GM12878 (cell line): ENCODE measurements around the gene FHL1. TPM values are rescaled to one million over a fixed set of nuclear protein-coding genes. Genes with fewer than 3 reads are reported as not detected.

Source experiments
- ATAC-seq: fragments of 200-7000 bp; cut with Tn5 transposase; 3 replicates; pipeline ENCODE4 v1.9.1; 2020; ENCODE audit warnings: mild to moderate bottlenecking, moderate library complexity
- BruUV-seq: library from RNA; stranded (reverse); fragments of 400-500 nt; replicated peaks from 2 replicates; lab custom pipeline; 2021; lab: Mats Ljungman, UMichigan
- CTCF ChIA-PET: fragments of 300-600 bp; sonication (Branson Sonifier 250); formaldehyde crosslinking; extraction: SDS; loops from one replicate; lab custom pipeline; 2021; ENCODE audit warnings: inconsistent platforms; lab: Yijun Ruan, JAX
- POLR2A ChIA-PET: fragments of 350-600 bp; formaldehyde crosslinking; extraction: SDS; loops from one replicate; lab custom pipeline; 2021; ENCODE audit warnings: inconsistent platforms; lab: Charles Lee
- RAD21 ChIA-PET: fragments of 300-600 bp; sonication (Branson Sonifier 250); formaldehyde crosslinking; loops from one replicate; lab custom pipeline; 2023; ENCODE audit warnings: antibody characterized with exemption; ENCODE audit not compliant: unreplicated experiment; lab: Charles Lee
- SMC1A ChIA-PET: fragments of 300-600 bp; sonication (Branson Sonifier 250); formaldehyde crosslinking; loops from one replicate; lab custom pipeline; 2023; ENCODE audit not compliant: unreplicated experiment, uncharacterized antibody; lab: Charles Lee
- DNase-seq: peaks from one replicate; pipeline ENCODE4 v3.0.0-alpha.2; 2011; ENCODE audit warnings: low read depth, low spot score
- FAIRE-seq: peaks from 3 replicates; lab custom pipeline; 2011; peaks lifted over from hg19 to GRCh38; lab: Jason Lieb, UNC
- H2AFZ ChIP-seq: 2 replicates; pipeline ENCODE4 v1.6.0; 2011; ENCODE audit warnings: low read depth, low read length, control low read depth; ENCODE audit not compliant: control insufficient read depth
- H3K27ac ChIP-seq: 2 replicates; pipeline ENCODE4 v1.5.1; 2011; ENCODE audit warnings: control low read depth; ENCODE audit not compliant: control insufficient read depth, insufficient read depth
- H3K27me3 ChIP-seq, 2 experiments: replicated peaks in 1 of 2; 2 replicates each; pipeline versions ENCODE4 v1.6.0 to v1.6.1; 2011; ENCODE audit warnings: low read length in 1 of 2; ENCODE audit not compliant: control insufficient read depth in 2 of 2, insufficient read depth in 2 of 2
- H3K36me3 ChIP-seq, 2 experiments: 2 replicates each; pipeline ENCODE4 v1.5.1; 2011; ENCODE audit warnings: low read length in 1 of 2; ENCODE audit not compliant: control insufficient read depth in 2 of 2, insufficient read depth in 2 of 2
- H3K4me1 ChIP-seq: 2 replicates; pipeline ENCODE4 v1.6.1; 2011; ENCODE audit warnings: mild to moderate bottlenecking, low read length, moderate library complexity, mixed read lengths; ENCODE audit not compliant: control insufficient read depth, insufficient read depth
- H3K4me2 ChIP-seq: 2 replicates; pipeline ENCODE4 v1.6.0; 2011; ENCODE audit warnings: control low read depth; ENCODE audit not compliant: control insufficient read depth, insufficient read depth
- H3K4me3 ChIP-seq: fragments of 200-600 bp; sonication (generic); 2 replicates; pipeline ENCODE4 v1.5.1; 2016
- H3K79me2 ChIP-seq: 2 replicates; pipeline ENCODE4 v1.6.0; 2011; ENCODE audit warnings: low read length; ENCODE audit not compliant: control insufficient read depth, insufficient read depth
- H3K9ac ChIP-seq: 2 replicates; pipeline ENCODE4 v1.8.0; 2011; ENCODE audit warnings: low read length, control low read depth, mixed read lengths; ENCODE audit not compliant: control insufficient read depth, insufficient read depth
- H3K9me3 ChIP-seq: replicated peaks from 3 replicates; pipeline ENCODE4 v1.5.1; 2011; ENCODE audit warnings: mild to moderate bottlenecking, low read length; ENCODE audit not compliant: control insufficient read depth, insufficient read depth
- H4K20me1 ChIP-seq: 2 replicates; pipeline ENCODE4 v1.6.0; 2011; ENCODE audit not compliant: control insufficient read depth, insufficient read depth
- BACH1 ChIP-seq: fragments of 450-650 bp; IDR thresholded peaks from 2 replicates; pipeline ENCODE4 v1.6.1; 2017; ENCODE audit warnings: mild to moderate bottlenecking, borderline replicate concordance
- CREM ChIP-seq: IDR thresholded peaks from 2 replicates; pipeline ENCODE4 v1.6.1; 2014; ENCODE audit warnings: antibody characterized with exemption, low read depth
- MTA2 ChIP-seq: fragments of 450-650 bp; IDR thresholded peaks from 2 replicates; pipeline ENCODE4 v1.6.1; 2016; ENCODE audit warnings: low read depth, mild to moderate bottlenecking, moderate library complexity
- NR2C2 ChIP-seq: IDR thresholded peaks from 2 replicates; pipeline ENCODE4 v1.6.1; 2011; ENCODE audit warnings: borderline replicate concordance, low read depth; ENCODE audit not compliant: control insufficient read depth, insufficient read length
- PAX8 ChIP-seq: fragments of 450-650 bp; IDR thresholded peaks from 2 replicates; pipeline ENCODE4 v1.6.1; 2017; ENCODE audit warnings: mild to moderate bottlenecking, moderate library complexity
- RUNX3 ChIP-seq: IDR thresholded peaks from 2 replicates; pipeline ENCODE4 v1.6.1; 2012; ENCODE audit warnings: low read length, inconsistent platforms
- SMAD5 ChIP-seq: IDR thresholded peaks from 2 replicates; pipeline ENCODE4 v1.6.1; 2016; ENCODE audit warnings: antibody characterized with exemption, low read depth
- STAT1 ChIP-seq: fragments of 450-650 bp; conservative IDR thresholded peaks from 2 replicates; pipeline ENCODE4 v1.6.1; 2014; ENCODE audit warnings: antibody characterized with exemption, mild to moderate bottlenecking
- WGBS: methylation state at CpG from one replicate; pipeline ENCODE4 v1.1.6; 2016; ENCODE audit warnings: low lambda C conversion rate; ENCODE audit not compliant: insufficient replicate concordance, insufficient coverage; ENCODE audit errors: missing lambda C conversion rate; 5-methylcytosine and 5-hydroxymethylcytosine counted together
- in situ Hi-C: fragments of 300-500 bp; cut with MboI; formaldehyde crosslinking; loops from 9 replicates; pipeline ENCODE4 v1.14.3; 2018; ENCODE audit warnings: mixed read lengths
- intact Hi-C: fragments of 100-400 bp; cut with micrococcal nuclease; formaldehyde crosslinking; loops from one replicate; pipeline ENCODE4 v1.14.2; 2022; ENCODE audit not compliant: unreplicated experiment
- polyA plus RNA-seq, 11 experiments: library from polyadenylated mRNA; depleted of rRNA in 4 of 11; unstranded in 6 of 11; stranded (reverse) in 5 of 11; fragments of >200 nt; fragmentation: Nextera tagmentation in 4 of 11; fragmentation: Illumina TruSeq in 1 of 11; extraction: Ambion mirVana in 4 of 11; extraction: Trizol in 1 of 11; gene quantifications; 1 replicate in 1 of 11; 2 replicates in 10 of 11; pipeline versions ENCODE4 v1.2.1 to v1.2.3, GENCODE V29; 2011 to 2016; ENCODE audit warnings: inconsistent platforms in 2 of 11, missing spikeins in 2 of 11, low read depth in 1 of 11
- total RNA-seq, 4 experiments: library from RNA; depleted of rRNA in 3 of 4; stranded (reverse); fragments of >200 nt in 3 of 4; fragmentation: Illumina TruSeq in 1 of 4; extraction: Trizol in 1 of 4; gene quantifications; 2 replicates each; pipeline versions ENCODE4 v1.2.1 to v1.2.3, GENCODE V29; 2013 to 2021
- TF ChIP-seq, protein P1 (sequence below), 3 experiments: IDR thresholded peaks in 2 of 3; conservative IDR thresholded peaks in 1 of 3; 2 replicates each; pipeline ENCODE4 v1.5.1; 2011; ENCODE audit warnings: low read depth in 3 of 3, low read length in 3 of 3, mild to moderate bottlenecking in 3 of 3, control low read depth in 2 of 3, moderate library complexity in 2 of 3, inconsistent platforms in 1 of 3, mixed read lengths in 1 of 3; ENCODE audit not compliant: control insufficient read depth in 2 of 3, insufficient read depth in 1 of 3; ENCODE audit errors: extremely low read depth in 1 of 3

FHL1 gene
- total and polyA plus RNA-seq, 10 of the 15 experiments (the other 5 are each of a cell fraction or from before 2014, with no cell fraction given) = 0.13 to 0.59 (median 0.34) TPM; not detected in 1

GRCh38 chrX:136192135-136192534 is 44.8 kb downstream of the FHL1 start:
- no peak overlapping the region for H3K4me2 ChIP-seq
- FAIRE-seq (no peak), ATAC-seq (no peak), DNase-seq (no peak)
- intact Hi-C loops = no loop called here
- TF ChIP-seq PAX8 (no peak), NR2C2 (no peak), CREM (no peak), STAT1 (no peak), RUNX3 (no peak), MTA2 (no peak), SMAD5 (no peak), BACH1 (no peak)
- TF ChIP-seq, protein P1, sequence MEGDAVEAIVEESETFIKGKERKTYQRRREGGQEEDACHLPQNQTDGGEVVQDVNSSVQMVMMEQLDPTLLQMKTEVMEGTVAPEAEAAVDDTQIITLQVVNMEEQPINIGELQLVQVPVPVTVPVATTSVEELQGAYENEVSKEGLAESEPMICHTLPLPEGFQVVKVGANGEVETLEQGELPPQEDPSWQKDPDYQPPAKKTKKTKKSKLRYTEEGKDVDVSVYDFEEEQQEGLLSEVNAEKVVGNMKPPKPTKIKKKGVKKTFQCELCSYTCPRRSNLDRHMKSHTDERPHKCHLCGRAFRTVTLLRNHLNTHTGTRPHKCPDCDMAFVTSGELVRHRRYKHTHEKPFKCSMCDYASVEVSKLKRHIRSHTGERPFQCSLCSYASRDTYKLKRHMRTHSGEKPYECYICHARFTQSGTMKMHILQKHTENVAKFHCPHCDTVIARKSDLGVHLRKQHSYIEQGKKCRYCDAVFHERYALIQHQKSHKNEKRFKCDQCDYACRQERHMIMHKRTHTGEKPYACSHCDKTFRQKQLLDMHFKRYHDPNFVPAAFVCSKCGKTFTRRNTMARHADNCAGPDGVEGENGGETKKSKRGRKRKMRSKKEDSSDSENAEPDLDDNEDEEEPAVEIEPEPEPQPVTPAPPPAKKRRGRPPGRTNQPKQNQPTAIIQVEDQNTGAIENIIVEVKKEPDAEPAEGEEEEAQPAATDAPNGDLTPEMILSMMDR (IDR thresholded peaks at IDR 0.05 in 2 of 3, conservative IDR thresholded peaks at IDR 0.05 in 1 of 3; ENCODE audit: control insufficient read depth in 2 of 3, extremely low read depth in 1 of 3, insufficient read depth in 1 of 3, low read depth in 3 of 3, low read length in 3 of 3) = no peak
- H2AFZ ChIP-seq = no peak overlapping the region
- H3K4me3 ChIP-seq = no peak overlapping the region
- BruUV-seq = no TSS peak
- SMC1A ChIA-PET = no interaction called here
- RAD21 ChIA-PET = no interaction called here
- no peaks in the 10 kb centered on the region for H3K79me2 ChIP-seq
- CTCF ChIA-PET = no interaction called here
- POLR2A ChIA-PET = no interaction called here
- H4K20me1 ChIP-seq = no peaks in the 10 kb centered on the region
- no peak overlapping the region for H3K27ac ChIP-seq
- H3K27me3 ChIP-seq = no peaks in the 10 kb centered on the region; a peak in 1 of 4 replicates
- no peaks in the 10 kb centered on the region for H3K36me3 ChIP-seq
- in situ Hi-C loops = no loop called here
- H3K4me1 ChIP-seq = no peaks in the 10 kb centered on the region
- no peak overlapping the region for H3K9ac ChIP-seq
- H3K9me3 ChIP-seq = no peaks in the 10 kb centered on the region
- 26% methylated on average over 2 of the region's 2 CpGs for WGBS
